Keratinocyte (primary cell): ENCODE measurements around the gene OR2A5.

Source experiments
- CTCF ChIP-seq, 3 experiments: IDR thresholded peaks in 1 of 3; conservative IDR thresholded peaks in 1 of 3; optimal IDR thresholded peaks in 1 of 3; 2 replicates in 2 of 3; 3 replicates in 1 of 3; pipeline versions ENCODE3 to v1.5.1; 2011; ENCODE audit warnings: low read length in 3 of 3, mild to moderate bottlenecking in 3 of 3, moderate library complexity in 2 of 3, control low read depth in 1 of 3, inconsistent platforms in 1 of 3; ENCODE audit not compliant: insufficient read depth in 2 of 3; ENCODE audit errors: extremely low read depth in 1 of 3
- EZH2 ChIP-seq: IDR thresholded peaks from one replicate; pipeline ENCODE4 v1.6.1; 2012; ENCODE audit warnings: inconsistent platforms, mild to moderate bottlenecking, low read length, moderate library complexity

DNA sequence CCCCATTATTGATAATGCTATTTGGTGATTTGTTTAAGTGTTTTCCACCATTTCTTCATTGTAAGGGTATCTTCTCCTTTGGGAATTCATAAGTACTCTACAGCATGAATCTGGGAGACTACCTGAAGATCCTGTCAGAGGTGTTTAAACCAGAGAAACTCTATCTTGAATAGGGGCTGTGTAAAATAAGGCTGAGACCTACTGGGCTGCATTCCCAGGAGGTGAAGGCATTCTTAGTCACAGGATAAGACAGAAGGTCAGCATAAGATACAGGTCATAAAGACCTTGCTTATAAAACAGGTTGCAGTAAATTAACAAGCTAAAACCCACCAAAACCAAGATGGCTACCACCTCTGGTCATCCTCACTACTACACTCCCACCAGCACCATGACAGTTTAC lies 13.4 kb upstream of the OR2A5 start:
- TF ChIP-seq CTCF (optimal IDR thresholded peaks at IDR 0.05 in 1 of 3, IDR thresholded peaks at IDR 0.05 in 1 of 3, conservative IDR thresholded peaks at IDR 0.05 in 1 of 3; ENCODE audit: extremely low read depth in 1 of 3, insufficient read depth in 2 of 3, low read length in 3 of 3) (no peak), EZH2 (no peak)
